Activated T-cell treated with anti-CD3 and anti-CD28 coated beads, Interleukin-2, amount 50 U/mL, for 72 hours (primary cell): ENCODE data around the gene RAB36. TPM values are rescaled to one million over a fixed set of nuclear protein-coding genes. Genes with fewer than 3 reads are reported as not detected.
A peak's percentile ranks its signal among the peaks of the same experiment; 100 is the strongest.

Source experiments
- ATAC-seq, 2 donors: fragments of 150-1000 bp; cut with Tn5 transposase; replicated peaks in 1 of 2; 2 replicates each; pipeline ENCODE4 v1.10.0; 2021; ENCODE audit warnings: moderate library complexity in 2 of 2, mild to moderate bottlenecking in 1 of 2
- DNase-seq, 2 donors: peaks; one replicate each; pipeline ENCODE4 v3.0.0; 2021 to 2022; ENCODE audit warnings: mixed read lengths in 1 of 2
- H3K27ac Mint-ChIP-seq: one replicate; pipeline ENCODE4 v1.8.0; 2022; ENCODE audit warnings: mild to moderate bottlenecking, moderate library complexity, mixed read lengths
- H3K27me3 Mint-ChIP-seq: one replicate; pipeline ENCODE4 v1.8.0; 2022; ENCODE audit warnings: low read depth, mixed read lengths
- H3K36me3 Mint-ChIP-seq, 2 donors: one replicate each; pipeline ENCODE4 v1.8.0; 2022; ENCODE audit warnings: mixed read lengths in 2 of 2, mild to moderate bottlenecking in 1 of 2; ENCODE audit not compliant: insufficient read depth in 2 of 2
- H3K4me1 Mint-ChIP-seq: one replicate; pipeline ENCODE4 v1.8.0; 2022; ENCODE audit warnings: low read depth, mixed read lengths
- H3K4me3 Mint-ChIP-seq, 2 donors: one replicate each; pipeline ENCODE4 v1.8.0; 2022; ENCODE audit warnings: mild to moderate bottlenecking in 2 of 2, mixed read lengths in 2 of 2, moderate library complexity in 2 of 2
- H3K9me3 Mint-ChIP-seq, 2 donors: one replicate each; pipeline ENCODE4 v1.8.0; 2022; ENCODE audit warnings: mixed read lengths in 2 of 2
- total RNA-seq, 2 donors: library from RNA; stranded (reverse); gene quantifications; one replicate each; pipeline ENCODE4 v1.2.3, GENCODE V29; 2022

RAB36 gene
- total RNA-seq, 2 donors from 2014 or later, result 0.14 to 0.19 TPM

GRCh38 chr22:23121000-23121421, 24.3 kb upstream of the RAB36 start:
- no peaks in the 10 kb centered on the region for H3K27me3 Mint-ChIP-seq
- peaks cover 0 to 2% of the 10 kb centered on the region in 2 donors for H3K36me3 Mint-ChIP-seq
- no peaks in the 10 kb centered on the region for H3K9me3 Mint-ChIP-seq
- no peak overlapping the region for H3K4me3 Mint-ChIP-seq
- no peak overlapping the region for H3K27ac Mint-ChIP-seq
- DNase-seq, result no peak
- no peak for ATAC-seq
- peaks cover 10% of the 10 kb centered on the region for H3K4me1 Mint-ChIP-seq

GRCh38 chr22:23121424-23121823, 23.9 kb upstream of the RAB36 start:
- H3K36me3 Mint-ChIP-seq, result peaks cover 0 to 2% of the 10 kb centered on the region in 2 donors
- DNase-seq, result no peak
- ATAC-seq, result no peak
- H3K9me3 Mint-ChIP-seq, result no peaks in the 10 kb centered on the region
- no peaks in the 10 kb centered on the region for H3K27me3 Mint-ChIP-seq
- no peak overlapping the region for H3K4me3 Mint-ChIP-seq
- H3K27ac Mint-ChIP-seq, result no peak overlapping the region
- peaks cover 10% of the 10 kb centered on the region for H3K4me1 Mint-ChIP-seq

- Mint-ChIP-seq H3K36me3 (peaks cover 0 to 2% of the 10 kb centered on the region in 2 donors), H3K4me1 (peaks cover 10% of the 10 kb centered on the region), H3K9me3 (no peaks in the 10 kb centered on the region), H3K4me3 (no peak overlapping the region), H3K27me3 (no peaks in the 10 kb centered on the region), H3K27ac (no peak overlapping the region)
- ATAC-seq, result no peak
- no peak for DNase-seq
Observed at GRCh38 chr22:23122216-23122957, 22.9 kb upstream of the RAB36 start.

GRCh38 chr22:23122992-23123803, 22.1 kb upstream of the RAB36 start:
- Mint-ChIP-seq H3K4me1 (peaks cover 11% of the 10 kb centered on the region), H3K4me3 (no peak overlapping the region), H3K27me3 (no peaks in the 10 kb centered on the region), H3K9me3 (no peaks in the 10 kb centered on the region), H3K27ac (no peak overlapping the region), H3K36me3 (peaks cover 0 to 2% of the 10 kb centered on the region in 2 donors)
- DNase-seq (no peak), ATAC-seq (no peak)

- Mint-ChIP-seq H3K4me3 (no peak overlapping the region), H3K36me3 (peaks cover 0 to 2% of the 10 kb centered on the region in 2 donors), H3K27me3 (no peaks in the 10 kb centered on the region), H3K9me3 (no peaks in the 10 kb centered on the region), H3K4me1 (peaks cover 15% of the 10 kb centered on the region), H3K27ac (no peak overlapping the region)
- DNase-seq (no peak), ATAC-seq (no peak)
Observed at GRCh38 chr22:23123804-23124254, 21.4 kb upstream of the RAB36 start.

GRCh38 chr22:23124611-23125511, 20.4 kb upstream of the RAB36 start:
- DNase-seq (no peak), ATAC-seq (no peak)
- no peak overlapping the region for H3K27ac Mint-ChIP-seq
- H3K4me1 Mint-ChIP-seq, result peaks cover 7% of the 10 kb centered on the region
- no peak overlapping the region for H3K4me3 Mint-ChIP-seq
- no peaks in the 10 kb centered on the region for H3K36me3 Mint-ChIP-seq
- no peaks in the 10 kb centered on the region for H3K9me3 Mint-ChIP-seq
- H3K27me3 Mint-ChIP-seq, result no peaks in the 10 kb centered on the region

GRCh38 chr22:23125512-23126103, 19.7 kb upstream of the RAB36 start:
- H3K27ac Mint-ChIP-seq, result no peak overlapping the region
- ATAC-seq (no peak), DNase-seq (no peak)
- no peak overlapping the region for H3K4me3 Mint-ChIP-seq
- H3K27me3 Mint-ChIP-seq, result no peaks in the 10 kb centered on the region
- H3K9me3 Mint-ChIP-seq, result no peaks in the 10 kb centered on the region
- peaks cover 5% of the 10 kb centered on the region for H3K4me1 Mint-ChIP-seq
- H3K36me3 Mint-ChIP-seq, result no peaks in the 10 kb centered on the region

- DNase-seq, result no peak
- no peak overlapping the region for H3K27ac Mint-ChIP-seq
- no peaks in the 10 kb centered on the region for H3K36me3 Mint-ChIP-seq
- no peak overlapping the region for H3K4me3 Mint-ChIP-seq
- H3K9me3 Mint-ChIP-seq, result no peaks in the 10 kb centered on the region
- H3K4me1 Mint-ChIP-seq, result peaks cover 5% of the 10 kb centered on the region
- no peaks in the 10 kb centered on the region for H3K27me3 Mint-ChIP-seq
- no peak for ATAC-seq
Observed at GRCh38 chr22:23126165-23127054, 18.9 kb upstream of the RAB36 start.

- DNase-seq (no peak), ATAC-seq (no peak)
- Mint-ChIP-seq H3K27me3 (no peaks in the 10 kb centered on the region), H3K9me3 (no peaks in the 10 kb centered on the region), H3K4me1 (peaks cover 5% of the 10 kb centered on the region), H3K27ac (no peak overlapping the region), H3K4me3 (no peak overlapping the region), H3K36me3 (no peaks in the 10 kb centered on the region)
Observed at GRCh38 chr22:23127055-23127756, 18.1 kb upstream of the RAB36 start.

GRCh38 chr22:23127788-23128187, 17.5 kb upstream of the RAB36 start:
- Mint-ChIP-seq H3K9me3 (no peaks in the 10 kb centered on the region), H3K27ac (no peak overlapping the region), H3K4me3 (no peak overlapping the region), H3K27me3 (no peaks in the 10 kb centered on the region), H3K36me3 (no peaks in the 10 kb centered on the region), H3K4me1 (peaks cover 5% of the 10 kb centered on the region)
- no peak for ATAC-seq
- no peak for DNase-seq

GRCh38 chr22:23128269-23129108, 16.8 kb upstream of the RAB36 start:
- Mint-ChIP-seq H3K36me3 (no peaks in the 10 kb centered on the region), H3K4me1 (peaks cover 5% of the 10 kb centered on the region), H3K4me3 (no peak overlapping the region), H3K27me3 (no peaks in the 10 kb centered on the region), H3K9me3 (no peaks in the 10 kb centered on the region), H3K27ac (no peak overlapping the region)
- ATAC-seq (peak; percentile 80 to 85), DNase-seq (peak; percentile 72 to 79)
